A673 (cell line): ENCODE results near the gene UGT1A7.

Experiments
- CTCF ChIP-seq: fragments of 300-800, 200-600 bp; sonication (generic); conservative IDR thresholded peaks from 2 replicates; pipeline ENCODE4 v1.5.1; 2017; ENCODE audit warnings: low read depth, mild to moderate bottlenecking, antibody characterized with exemption, low read length, moderate library complexity, mixed read lengths
- EZH2 ChIP-seq: fragments of 200-600 bp; sonication (generic); IDR thresholded peaks from 2 replicates; pipeline ENCODE4 v1.6.1; 2017; ENCODE audit warnings: borderline replicate concordance, low read depth, mild to moderate bottlenecking, mixed read lengths, antibody characterized with exemption, low read length; ENCODE audit not compliant: poor library complexity, severe bottlenecking

- TF ChIP-seq CTCF (no peak), EZH2 (no peak)
Measured at GRCh38 chr2:233679196-233679595, 2.5 kb upstream of the UGT1A7 start.
